T47D (cell line): ENCODE data around the gene TEC.
"Not testable (repeated sequence)": the region's sequence is repeated elsewhere in the genome, so short reads cannot be mapped to it uniquely, and the experiment has no call there.

Source experiments
- DNase-seq, 2 experiments: peaks; one replicate each; pipeline versions ENCODE4 v3.0.0 to v3.0.0-alpha.2; 2011 to 2012; ENCODE audit warnings: low read depth in 1 of 2, low spot score in 1 of 2
- JUND ChIP-seq: IDR thresholded peaks from 2 replicates; pipeline ENCODE4 v1.6.1; 2012; ENCODE audit warnings: low read depth
- in situ Hi-C: cut with HindIII; loops from 2 replicates; pipeline ENCODE4 v1.10.0; 2016; ENCODE audit warnings: low sequenced_read_pairs, low pct_unique_long_range_greater_than_20kb

TEC gene

DNA sequence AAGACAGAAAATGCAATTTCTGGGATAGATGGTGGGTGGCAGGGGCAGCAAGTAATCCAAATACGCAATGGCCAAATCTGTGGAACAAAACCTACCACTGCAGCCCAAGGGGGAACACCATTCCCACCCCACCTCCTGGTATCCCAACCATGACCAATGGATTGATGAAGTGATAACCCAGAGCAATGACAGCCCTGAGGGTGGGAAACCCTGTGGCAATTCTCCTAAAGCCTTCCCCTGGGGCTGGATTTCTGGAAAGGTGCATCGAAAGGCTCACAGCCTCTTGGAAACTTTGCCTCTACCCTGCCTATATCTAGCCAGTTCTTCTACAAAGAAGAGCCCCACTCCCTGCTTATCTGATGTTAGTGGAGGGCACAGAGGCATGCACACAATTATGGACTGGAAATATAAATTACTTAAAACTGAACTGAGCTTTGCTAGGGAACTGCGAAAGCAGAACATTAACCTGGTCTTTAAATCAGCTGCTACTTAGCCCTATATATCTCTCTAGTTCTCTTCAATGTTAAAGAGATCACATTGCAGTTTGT, 75.6 kb downstream of the TEC start:
- no peak for DNase-seq
- no peak for TF ChIP-seq JUND
- in situ Hi-C loops: no loop called here

DNA sequence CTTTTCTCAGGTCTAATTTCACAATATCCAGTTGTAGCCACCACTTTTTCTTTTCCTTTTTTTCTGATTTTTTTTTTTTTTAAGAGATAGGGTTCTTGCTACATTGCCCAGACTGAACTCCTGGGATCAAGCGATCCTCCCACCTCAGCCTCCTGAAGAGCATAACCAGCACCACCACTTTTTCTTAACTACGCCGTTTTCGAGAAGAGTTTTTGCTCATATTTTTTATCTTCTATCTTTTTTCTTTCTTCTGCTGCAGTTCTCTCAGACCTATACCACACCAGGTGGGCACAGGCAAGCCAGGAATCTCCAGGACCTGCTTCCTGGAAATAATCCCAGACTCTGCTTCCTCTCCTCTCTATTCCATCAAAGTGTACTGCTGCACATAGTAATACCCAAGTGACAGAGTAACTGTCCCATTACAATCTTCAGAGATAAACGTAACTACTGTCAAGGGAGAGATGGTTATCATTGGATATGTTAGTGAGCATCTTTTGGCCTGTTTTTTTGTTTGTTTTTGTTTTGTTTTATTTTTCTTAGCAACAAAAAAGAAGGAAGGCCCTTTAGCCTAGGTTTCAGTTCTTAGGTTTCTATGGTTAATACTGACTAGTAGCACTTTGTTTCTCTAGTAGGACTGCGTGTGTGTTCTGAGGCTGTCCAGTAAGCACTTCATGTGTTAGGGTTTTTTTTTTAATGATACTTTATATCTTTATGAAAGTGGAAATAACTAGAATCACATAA, 76.4 kb downstream of the TEC start:
- in situ Hi-C loops: no loop called here
- no peak for TF ChIP-seq JUND
- DNase-seq: no peak

DNA sequence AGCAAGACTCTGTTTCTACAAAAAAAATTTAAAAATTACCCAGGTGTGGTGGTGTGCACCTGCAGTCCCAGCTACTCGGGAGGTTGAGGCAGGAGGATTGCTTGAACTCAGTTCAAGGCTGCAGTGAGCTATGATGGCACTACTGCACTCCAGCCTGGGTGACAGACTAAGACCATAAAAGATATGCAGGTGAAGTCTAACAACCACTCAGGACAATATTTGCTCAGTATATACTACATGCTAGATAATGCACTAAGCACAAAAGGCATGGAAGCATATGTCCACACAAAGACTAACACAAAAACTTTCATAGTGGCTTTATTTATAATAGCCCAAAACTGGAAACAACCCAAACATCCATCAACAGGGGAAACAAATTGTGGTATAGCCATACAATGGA, 77.9 kb downstream of the TEC start:
- no peak for TF ChIP-seq JUND
- in situ Hi-C loops: no loop called here
- no peak for DNase-seq

DNA sequence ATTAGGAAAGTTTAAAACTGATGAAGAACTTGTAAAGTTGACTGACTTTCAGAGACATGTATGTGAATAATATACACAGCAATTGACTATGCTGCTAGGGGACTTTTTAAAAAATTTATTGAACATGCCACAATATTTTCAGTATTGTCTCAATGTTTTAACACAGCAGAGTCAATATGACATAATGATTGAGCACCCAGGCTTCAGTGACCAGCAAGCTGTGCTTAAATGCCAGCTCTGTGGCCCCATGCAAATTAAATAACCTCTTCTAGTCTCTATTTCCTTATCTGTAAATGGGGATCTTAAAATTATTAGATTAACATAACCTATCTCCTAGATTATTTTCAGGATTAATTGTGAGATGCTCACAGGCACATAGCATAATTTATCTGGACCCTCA, 78.8 kb downstream of the TEC start:
- no peak for TF ChIP-seq JUND
- in situ Hi-C loops: no loop called here
- DNase-seq: no peak

DNA sequence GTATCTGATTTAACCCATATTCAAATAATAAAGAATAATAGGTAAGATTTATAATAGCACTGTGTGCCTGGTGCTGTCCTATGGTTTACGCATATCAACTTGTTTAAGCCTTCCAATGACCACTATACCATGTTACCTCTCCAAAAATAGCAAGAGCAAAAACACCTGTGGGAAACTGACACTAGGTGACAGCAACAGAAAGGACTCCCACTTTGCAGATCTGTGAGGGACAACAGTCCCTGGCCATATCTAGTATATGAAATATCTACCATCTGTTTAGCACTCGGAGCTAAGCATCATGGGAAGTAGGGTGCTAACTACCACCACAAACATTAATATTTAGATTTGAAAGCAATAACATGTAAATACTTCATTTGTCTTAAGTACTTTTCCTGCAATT, 79.9 kb downstream of the TEC start:
- in situ Hi-C loops: no loop called here
- DNase-seq: no peak
- no peak for TF ChIP-seq JUND

DNA sequence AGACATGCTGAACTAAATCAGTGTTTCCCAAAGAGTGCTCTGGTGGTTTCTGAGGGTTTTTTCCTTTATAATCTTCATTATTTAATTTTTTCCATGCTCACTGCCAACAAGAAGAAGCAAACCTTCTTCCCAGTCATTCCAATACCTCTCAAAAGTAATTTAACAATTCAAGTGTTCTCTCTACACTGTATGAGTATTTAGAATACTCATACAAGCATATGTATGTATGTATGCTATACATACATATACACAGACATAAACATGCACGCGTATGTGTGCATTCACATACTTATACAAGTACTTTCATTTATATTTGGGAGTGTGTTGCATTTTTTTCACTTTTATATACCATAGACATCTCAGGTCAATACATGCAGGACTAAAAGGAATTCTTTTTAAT, 81.2 kb downstream of the TEC start:
- no peak for TF ChIP-seq JUND

DNA sequence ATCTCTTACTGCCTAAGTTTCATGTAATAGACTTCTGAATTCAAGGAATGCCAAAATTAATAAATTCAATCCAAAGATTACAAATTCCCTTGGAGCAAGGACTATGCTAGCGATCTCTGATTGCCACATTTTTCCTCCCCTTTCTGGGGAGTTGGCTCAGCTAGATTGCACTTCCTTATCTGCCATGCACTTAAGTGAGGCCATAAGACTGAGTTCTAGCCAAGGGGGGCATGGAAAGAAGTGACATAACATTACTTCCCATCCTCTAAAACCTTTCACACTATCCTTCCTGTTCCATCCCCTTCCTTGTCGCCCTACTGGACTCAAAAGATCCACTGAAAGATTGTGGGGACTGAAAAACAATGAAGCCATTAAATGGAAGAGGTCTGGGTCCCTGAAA, 81.8 kb downstream of the TEC start:
- no peak for TF ChIP-seq JUND
- in situ Hi-C loops: no loop called here
- DNase-seq: no peak

More for the DNA sequence above, 81.2 kb downstream of the TEC start:
- in situ Hi-C loops: no loop called here
- DNase-seq: no peak

DNA sequence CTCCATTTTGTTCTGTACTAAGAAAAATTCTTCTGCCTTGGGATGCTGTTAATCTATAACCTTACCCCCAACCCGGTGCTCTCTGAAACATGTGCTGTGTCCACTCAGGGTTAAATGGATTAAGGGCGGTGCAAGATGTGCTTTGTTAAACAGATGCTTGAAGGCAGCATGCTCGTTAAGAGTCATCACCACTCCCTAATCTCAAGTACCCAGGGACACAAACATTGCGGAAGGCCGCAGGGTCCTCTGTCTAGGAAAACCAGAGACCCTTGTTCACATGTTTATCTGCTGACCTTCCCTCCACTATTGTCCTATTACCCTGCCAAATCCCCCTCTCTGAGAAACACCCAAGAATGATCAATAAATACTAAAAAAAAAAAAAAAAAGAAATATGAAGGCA, 82.6 kb downstream of the TEC start:
- DNase-seq, in situ Hi-C loops: not testable (repeated sequence)

DNA sequence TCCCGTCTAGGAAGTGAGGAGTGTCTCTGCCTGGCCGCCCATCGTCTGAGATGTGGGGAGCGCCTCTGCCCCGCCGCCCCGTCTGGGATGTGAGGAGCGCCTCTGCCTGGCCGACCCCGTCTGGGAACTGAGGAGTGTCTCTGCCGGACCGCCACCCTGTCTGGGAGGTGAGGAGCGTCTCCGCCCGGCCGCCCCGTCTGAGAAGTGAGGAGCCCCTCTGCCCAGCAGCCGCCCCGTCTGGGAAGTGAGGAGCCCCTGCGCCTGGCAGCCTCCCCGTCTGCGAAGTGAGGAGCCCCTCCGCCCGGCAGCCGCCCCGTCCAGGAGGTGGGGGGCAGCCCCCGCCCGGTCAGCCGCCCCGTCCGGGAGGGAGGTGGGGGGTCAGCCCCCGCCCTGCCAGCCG, 83.2 kb downstream of the TEC start:
- DNase-seq, in situ Hi-C loops: not testable (repeated sequence)

DNA sequence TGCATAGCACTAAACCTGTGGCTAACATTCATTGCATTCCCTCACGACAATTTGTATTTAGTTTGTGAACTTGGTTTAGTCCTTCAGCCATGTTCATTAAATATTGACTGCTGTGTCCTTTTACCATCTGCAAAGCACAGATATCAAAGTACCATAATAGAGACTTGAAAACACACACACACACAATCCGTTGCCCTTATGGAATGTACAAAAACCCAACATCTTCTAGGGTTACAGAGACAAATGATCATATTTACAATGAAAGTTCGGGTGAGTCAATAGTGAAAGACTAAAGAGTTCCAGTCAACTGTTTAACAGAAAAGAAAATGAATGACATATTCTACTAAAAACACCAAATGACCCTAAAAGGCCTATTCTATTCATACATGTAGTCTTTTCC, 84.8 kb downstream of the TEC start:
- no peak for DNase-seq
- in situ Hi-C loops: no loop called here
- no peak for TF ChIP-seq JUND

DNA sequence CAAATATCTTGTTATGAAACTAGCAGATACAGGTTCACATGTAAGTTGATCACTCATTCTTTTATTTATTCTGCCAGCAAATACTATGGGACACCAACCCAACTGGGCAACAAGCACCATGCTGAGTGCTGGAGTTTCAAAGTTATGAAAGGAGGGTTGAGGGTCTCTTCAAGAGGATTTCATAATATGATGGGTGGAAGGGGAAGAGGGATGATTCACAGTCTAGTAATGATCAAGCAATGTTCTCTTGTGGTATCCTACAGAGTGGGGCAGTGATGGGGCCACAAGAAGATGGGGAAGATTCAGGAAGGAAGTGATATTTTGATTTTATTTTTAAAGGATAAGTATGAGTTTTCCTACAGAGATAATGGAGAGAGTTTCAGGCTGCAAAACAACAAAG, 89.4 kb downstream of the TEC start:
- TF ChIP-seq JUND: no peak
- no peak for DNase-seq

DNA sequence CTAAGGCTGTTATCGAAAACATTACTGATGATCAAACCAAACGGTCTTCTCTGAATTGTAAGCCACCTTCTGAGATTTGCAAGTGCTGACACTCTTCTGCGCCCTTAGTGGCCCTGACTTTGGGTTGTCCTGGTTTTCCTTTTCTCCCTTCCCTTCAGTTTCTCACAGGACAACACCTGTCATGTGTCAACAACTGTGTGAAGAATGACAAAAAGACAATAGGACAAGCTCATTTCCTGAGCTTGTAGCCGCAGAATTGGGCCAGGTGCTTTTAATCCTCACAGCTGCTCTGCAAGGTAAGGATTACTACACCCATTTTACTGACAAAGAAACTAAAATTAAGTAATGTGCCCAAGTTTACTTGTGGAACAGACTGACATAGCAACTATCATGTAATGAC, 90.7 kb downstream of the TEC start:
- in situ Hi-C loops: no loop called here
- no peak for TF ChIP-seq JUND
- DNase-seq: no peak

More for the DNA sequence above, 89.4 kb downstream of the TEC start:
- in situ Hi-C loops: no loop called here

DNA sequence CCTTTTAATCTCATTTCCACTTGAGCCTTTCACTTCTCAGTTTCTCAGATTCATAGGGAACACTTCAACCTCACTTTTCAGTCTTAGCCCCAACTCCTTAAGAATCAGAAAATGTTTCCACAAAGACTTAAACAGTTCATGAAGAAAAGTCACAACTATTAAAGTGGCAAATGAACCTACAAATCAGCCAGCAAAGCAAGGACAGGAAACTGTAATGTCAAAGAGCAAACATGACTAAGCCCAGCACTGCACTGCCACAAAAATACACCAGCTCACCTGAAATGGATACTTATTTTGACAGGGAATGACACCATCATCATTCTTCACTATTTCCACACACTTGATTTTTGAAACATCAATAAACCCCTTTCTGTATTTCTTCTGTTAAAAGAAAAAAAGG, 93.8 kb downstream of the TEC start:
- in situ Hi-C loops: no loop called here
- no peak for DNase-seq

DNA sequence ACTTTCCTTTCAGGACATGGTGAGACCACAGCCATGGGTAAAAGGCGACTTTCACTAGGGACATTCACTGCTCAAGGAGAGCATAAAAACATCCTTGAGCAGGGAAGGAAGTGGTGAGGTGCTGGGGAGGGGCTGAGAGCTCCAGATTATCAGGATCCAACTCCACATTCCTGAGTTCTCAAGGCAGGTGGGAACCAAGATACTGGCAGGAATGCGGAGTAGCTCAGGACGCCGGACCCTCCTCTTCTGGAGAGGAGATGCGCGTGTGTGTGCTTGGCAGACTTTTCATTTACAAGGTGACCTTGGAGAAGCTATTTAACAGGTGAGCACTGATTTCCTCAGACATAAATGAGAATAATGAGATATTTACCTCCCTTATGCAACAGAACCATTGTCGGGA, 94.3 kb downstream of the TEC start:
- no peak for DNase-seq
- in situ Hi-C loops: no loop called here
- TF ChIP-seq JUND: no peak

More for the DNA sequence above, 93.8 kb downstream of the TEC start:
- TF ChIP-seq JUND: no peak
